H7 (cell line): Measurements from ENCODE around the gene MDGA2. TPM values are rescaled to one million over a fixed set of nuclear protein-coding genes. Genes with fewer than 3 reads are reported as not detected.
"Not testable (repeated sequence)": the region's sequence is repeated elsewhere in the genome, so short reads cannot be mapped to it uniquely, and the experiment has no call there.

Source experiments
- DNase-seq: peaks from one replicate; pipeline ENCODE4 v3.0.0; 2012
- H3K27me3 ChIP-seq: 2 replicates; pipeline ENCODE4 v1.6.0; 2011; ENCODE audit warnings: mild to moderate bottlenecking, low read length; ENCODE audit not compliant: control insufficient read depth, insufficient read depth
- H3K36me3 ChIP-seq: replicated peaks from 2 replicates; pipeline ENCODE4 v1.5.1; 2011; ENCODE audit warnings: low read length; ENCODE audit not compliant: control insufficient read depth, insufficient read depth
- H3K4me3 ChIP-seq: 2 replicates; pipeline ENCODE4 v1.5.1; 2011; ENCODE audit warnings: low read depth, mild to moderate bottlenecking, control low read depth, low read length, moderate library complexity; ENCODE audit not compliant: insufficient read depth
- total RNA-seq: library from RNA; depleted of rRNA; stranded (reverse); fragments of >200 nt; shearing (Covaris generic); gene quantifications from 2 replicates; pipeline ENCODE4 v1.2.3, GENCODE V29; 2014

MDGA2 gene
- total RNA-seq, 1 experiment from 2014 or later, result 3.7 TPM

GRCh38 chr14:46951103-46951502 is 724.3 kb downstream of the MDGA2 start:
- Histone ChIP-seq H3K36me3 (no peaks in the 10 kb centered on the region), H3K27me3 (no peaks in the 10 kb centered on the region)
- DNase-seq, result no peak

DNA sequence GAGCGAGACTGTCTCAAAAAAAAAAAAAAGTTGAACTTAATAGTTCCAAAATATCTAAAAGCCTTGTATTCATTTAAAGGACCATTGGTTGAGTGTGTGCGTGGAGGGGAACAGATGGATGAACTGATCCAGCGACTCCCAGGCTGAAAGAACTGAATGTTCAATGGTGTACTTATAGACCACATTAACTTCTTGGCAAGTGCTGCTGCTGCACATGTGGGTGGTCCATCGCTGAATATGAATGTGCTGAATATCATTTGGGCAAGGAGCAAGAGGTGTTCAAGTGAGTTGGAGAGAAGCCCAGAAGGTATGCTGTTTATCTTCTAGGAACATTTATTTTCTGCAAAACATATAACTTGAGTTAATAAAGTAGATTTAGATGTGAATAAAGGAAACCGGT is 734.8 kb downstream of the MDGA2 start:
- no peak for DNase-seq
- Histone ChIP-seq H3K36me3 (no peaks in the 10 kb centered on the region), H3K27me3 (no peaks in the 10 kb centered on the region), H3K4me3 (no peak overlapping the region)

More at GRCh38 chr14:46951103-46951502, 724.3 kb downstream of the MDGA2 start:
- no peak overlapping the region for H3K4me3 ChIP-seq

DNA sequence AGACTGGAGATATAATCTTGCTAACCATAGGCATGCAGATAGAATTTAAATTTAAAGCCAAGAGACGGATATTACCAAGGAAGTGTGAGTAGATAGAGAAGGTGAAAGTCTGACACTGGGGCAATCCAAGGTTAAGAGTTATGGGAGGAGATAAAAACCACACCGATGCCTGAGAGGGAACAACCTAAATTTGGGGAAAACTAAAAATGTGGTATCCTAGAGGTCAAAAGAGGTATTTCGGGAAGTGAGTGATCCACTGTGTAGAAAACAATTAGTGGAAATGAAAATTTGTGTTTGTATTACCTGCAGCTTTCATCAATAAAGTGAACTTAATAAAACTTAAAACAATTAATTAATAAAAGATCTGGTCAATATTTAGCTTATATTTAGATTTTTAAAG is 754.9 kb downstream of the MDGA2 start:
- Histone ChIP-seq H3K36me3 (no peaks in the 10 kb centered on the region), H3K4me3 (no peak overlapping the region), H3K27me3 (no peaks in the 10 kb centered on the region)
- DNase-seq, result peak; percentile 4

DNA sequence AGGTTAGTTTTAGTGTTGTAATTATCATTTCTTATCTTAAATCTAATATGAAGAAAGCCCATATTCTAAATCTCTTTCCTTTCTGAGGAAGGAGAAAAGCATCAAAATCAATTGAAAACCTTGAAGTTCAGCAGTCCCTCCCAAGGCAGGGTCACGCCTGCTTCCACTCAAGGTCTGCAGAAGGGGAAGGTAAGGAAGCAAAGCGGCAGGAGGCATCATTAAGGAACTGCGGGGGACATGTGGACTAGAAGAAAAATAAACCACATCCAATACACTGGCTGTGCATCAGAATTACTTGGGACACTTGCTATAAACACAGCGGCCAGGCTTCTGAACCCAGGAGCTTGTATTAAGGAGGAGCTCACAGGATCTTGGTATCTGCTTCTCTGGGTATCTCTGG is 759.9 kb downstream of the MDGA2 start:
- not testable (repeated sequence) for H3K36me3 ChIP-seq, DNase-seq

DNA sequence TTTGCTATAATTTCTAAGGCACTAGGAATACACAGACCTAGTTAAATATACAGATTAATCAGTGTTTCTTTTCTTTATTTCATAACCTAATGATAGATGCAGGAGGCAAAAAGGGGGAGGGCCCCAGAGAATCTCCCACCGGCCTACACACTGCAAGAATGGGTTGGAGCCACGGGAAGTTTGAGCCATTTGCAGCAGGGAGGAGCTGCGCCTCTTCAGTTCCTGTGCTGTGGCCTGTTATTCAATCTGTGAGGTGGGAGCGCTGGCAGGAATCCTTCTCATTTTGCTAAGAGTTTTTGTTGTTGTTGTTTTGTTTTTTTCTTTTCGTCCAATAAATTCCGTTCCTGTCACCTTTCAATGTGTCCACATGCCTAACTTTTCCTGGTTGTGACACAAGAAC is 772.6 kb downstream of the MDGA2 start:
- Histone ChIP-seq H3K27me3 (no peaks in the 10 kb centered on the region), H3K36me3 (no peaks in the 10 kb centered on the region), H3K4me3 (no peak overlapping the region)
- DNase-seq, result no peak

More for the DNA sequence above, 759.9 kb downstream of the MDGA2 start:
- H3K27me3 ChIP-seq, H3K4me3 ChIP-seq: not testable (repeated sequence)

GRCh38 chr14:46894476-46894875 is 780.9 kb downstream of the MDGA2 start:
- H3K27me3 ChIP-seq, result no peaks in the 10 kb centered on the region
- H3K4me3 ChIP-seq, result no peak overlapping the region
- DNase-seq, result no peak
- no peaks in the 10 kb centered on the region for H3K36me3 ChIP-seq

DNA sequence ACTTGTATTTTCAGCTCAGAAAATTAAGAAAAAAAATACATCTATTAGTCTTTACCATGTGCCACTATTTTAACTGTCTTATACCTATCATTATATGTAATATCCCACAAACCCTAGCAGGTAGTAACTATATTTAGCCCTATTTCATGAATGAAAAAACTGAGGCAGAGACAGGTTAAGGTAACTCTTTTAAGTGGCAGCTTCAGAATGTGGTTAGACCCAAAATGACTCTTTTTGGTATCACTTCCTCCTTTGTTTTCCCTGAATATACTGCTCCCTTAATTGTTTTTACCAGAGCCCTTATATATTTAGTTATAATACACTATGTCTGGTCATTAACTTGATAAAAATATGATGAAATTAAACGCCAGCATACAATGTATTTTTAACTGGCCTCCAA is 788.3 kb downstream of the MDGA2 start:
- DNase-seq, result no peak
- H3K4me3 ChIP-seq, result no peak overlapping the region
- H3K27me3 ChIP-seq, result no peaks in the 10 kb centered on the region
- H3K36me3 ChIP-seq, result no peaks in the 10 kb centered on the region

DNA sequence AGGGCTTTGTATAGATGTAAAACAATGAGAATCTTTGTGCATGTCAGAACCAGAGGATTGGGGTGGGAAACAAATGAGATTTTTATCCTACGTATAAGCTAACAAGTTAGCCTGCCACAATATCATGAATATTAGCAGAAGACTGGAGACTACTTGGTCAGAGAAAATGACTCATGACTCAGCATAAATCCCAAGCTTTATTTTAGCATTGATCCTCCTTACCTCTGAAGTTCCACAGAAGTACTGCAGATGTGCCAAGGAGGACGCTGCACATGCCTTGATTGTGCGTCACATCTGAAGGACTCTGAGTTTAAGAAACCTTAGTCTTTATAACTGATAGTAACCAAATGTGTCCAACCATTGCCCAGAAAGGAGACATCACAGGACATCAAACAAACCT is 789.8 kb downstream of the MDGA2 start:
- Histone ChIP-seq H3K27me3 (no peaks in the 10 kb centered on the region), H3K36me3 (no peaks in the 10 kb centered on the region), H3K4me3 (no peak overlapping the region)
- DNase-seq, result no peak

DNA sequence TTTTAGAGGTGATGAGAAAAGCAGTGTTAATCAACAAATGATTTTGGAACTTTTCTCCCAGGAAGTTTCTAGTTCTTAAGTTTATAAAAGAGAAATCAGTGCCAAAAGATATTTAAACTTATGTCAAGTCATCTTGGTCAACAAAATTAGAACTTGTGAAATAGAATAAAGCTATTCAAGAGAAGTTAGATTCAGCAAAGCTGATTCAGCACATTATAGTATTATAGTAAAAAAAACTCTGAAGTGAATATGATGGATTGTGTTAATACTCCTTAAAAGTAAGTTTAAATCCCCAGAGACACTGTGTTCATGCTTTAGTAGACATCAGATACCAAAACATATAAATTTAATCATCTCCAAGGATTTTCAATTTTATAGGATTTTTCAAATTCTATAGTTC is 813.7 kb downstream of the MDGA2 start:
- Histone ChIP-seq H3K4me3 (no peak overlapping the region), H3K36me3 (no peaks in the 10 kb centered on the region), H3K27me3 (no peaks in the 10 kb centered on the region)
- DNase-seq, result no peak

GRCh38 chr14:46840944-46841720 is 834.3 kb downstream of the MDGA2 start:
- no peaks in the 10 kb centered on the region for H3K27me3 ChIP-seq
- H3K36me3 ChIP-seq, result no peaks in the 10 kb centered on the region
- DNase-seq, result no peak
- no peak overlapping the region for H3K4me3 ChIP-seq

- Histone ChIP-seq H3K36me3 (no peaks in the 10 kb centered on the region), H3K4me3 (no peak overlapping the region), H3K27me3 (no peaks in the 10 kb centered on the region)
- DNase-seq, result no peak
Observed at GRCh38 chr14:46820291-46820690, 855.1 kb downstream of the MDGA2 start.

DNA sequence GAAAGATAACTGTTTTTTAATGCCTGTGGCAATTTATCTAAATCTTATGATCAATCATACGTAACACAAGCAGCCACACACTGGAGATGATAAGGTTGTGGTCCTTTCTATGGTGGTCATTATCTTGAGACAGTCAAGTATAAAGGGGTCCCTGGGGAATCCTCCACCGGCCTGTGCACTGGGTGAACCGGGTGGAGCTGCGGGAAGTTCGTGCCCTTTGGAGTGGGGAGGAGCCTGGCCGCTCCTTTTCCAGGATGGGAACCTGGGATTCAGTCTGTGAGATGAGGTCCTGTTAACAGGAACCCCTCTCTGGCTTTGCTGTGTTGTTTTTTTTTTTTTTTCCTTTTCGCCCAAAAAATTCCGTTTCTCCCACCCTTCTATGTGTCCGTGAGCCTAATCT is 856.3 kb downstream of the MDGA2 start:
- no peaks in the 10 kb centered on the region for H3K27me3 ChIP-seq
- no peak overlapping the region for H3K4me3 ChIP-seq
- no peaks in the 10 kb centered on the region for H3K36me3 ChIP-seq
- no peak for DNase-seq

DNA sequence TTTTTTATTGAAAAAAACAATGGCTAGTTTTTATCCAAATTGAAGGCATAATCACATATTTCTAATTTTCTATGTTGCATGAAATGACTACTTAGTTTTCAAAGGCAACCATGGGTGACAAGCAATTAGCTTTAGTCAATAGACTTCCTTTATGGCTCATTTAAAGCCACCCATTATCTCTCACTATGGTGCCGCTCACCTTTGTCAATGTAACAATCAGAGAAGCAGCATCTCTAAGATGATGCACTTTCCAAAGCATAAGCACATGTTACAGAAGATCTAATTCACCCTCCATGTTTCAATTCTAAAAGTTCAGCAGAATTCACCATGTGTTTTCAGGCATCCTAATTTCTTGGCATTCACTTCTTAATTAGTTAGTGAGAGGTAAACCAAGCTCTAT is 857.3 kb downstream of the MDGA2 start:
- H3K4me3 ChIP-seq, result no peak overlapping the region
- H3K36me3 ChIP-seq, result no peaks in the 10 kb centered on the region
- no peaks in the 10 kb centered on the region for H3K27me3 ChIP-seq
- no peak for DNase-seq

- no peak for DNase-seq
- Histone ChIP-seq H3K36me3 (no peaks in the 10 kb centered on the region), H3K27me3 (no peaks in the 10 kb centered on the region), H3K4me3 (no peak overlapping the region)
Observed at GRCh38 chr14:46793144-46793543, 882.3 kb downstream of the MDGA2 start.
